GM21723 (cell line): ENCODE measurements around the gene TAOK1.

ENCODE experiments used
- ATAC-seq: cut with Tn5 transposase; IDR thresholded peaks from one replicate; pipeline ENCODE4 v1.9.1; 2021; ENCODE audit warnings: mild to moderate bottlenecking, moderate library complexity; ENCODE audit not compliant: unreplicated experiment

Gene TAOK1

GRCh38 chr17:29376667-29377270 is 13.4 kb upstream of the TAOK1 start:
- no peak for ATAC-seq

GRCh38 chr17:29378500-29378899 is 11.7 kb upstream of the TAOK1 start:
- no peak for ATAC-seq

- no peak for ATAC-seq
These were observed 10.8 kb upstream of the TAOK1 start for GRCh38 chr17:29379084-29379991.

GRCh38 chr17:29383686-29384085 is 6.5 kb upstream of the TAOK1 start:
- ATAC-seq: no peak

- ATAC-seq: no peak
These were observed 5.3 kb upstream of the TAOK1 start for GRCh38 chr17:29384901-29385300.

GRCh38 chr17:29386760-29387159 is 3.4 kb upstream of the TAOK1 start:
- ATAC-seq: no peak

GRCh38 chr17:29388937-29389336 is 1.2 kb upstream of the TAOK1 start:
- no peak for ATAC-seq

GRCh38 chr17:29390851-29391631 is 878 bp downstream of the TAOK1 start:
- ATAC-seq: peak; percentile 15

GRCh38 chr17:29393436-29393835 is 3.3 kb downstream of the TAOK1 start:
- ATAC-seq: no peak

- ATAC-seq: no peak
These were observed 4.6 kb downstream of the TAOK1 start for GRCh38 chr17:29394761-29395160.

GRCh38 chr17:29396066-29396465 is 5.9 kb downstream of the TAOK1 start:
- no peak for ATAC-seq

- no peak for ATAC-seq
These were observed 9.5 kb downstream of the TAOK1 start for GRCh38 chr17:29399634-29400033.

GRCh38 chr17:29400818-29401217 is 10.7 kb downstream of the TAOK1 start:
- ATAC-seq: no peak

- ATAC-seq: no peak
These were observed 11.1 kb downstream of the TAOK1 start for GRCh38 chr17:29401258-29401657.

GRCh38 chr17:29407856-29408255 is 17.7 kb downstream of the TAOK1 start:
- no peak for ATAC-seq

- ATAC-seq: no peak
These were observed 19.8 kb downstream of the TAOK1 start for GRCh38 chr17:29409963-29410362.

GRCh38 chr17:29412780-29413565 is 22.8 kb downstream of the TAOK1 start:
- no peak for ATAC-seq

- no peak for ATAC-seq
These were observed 30.0 kb downstream of the TAOK1 start for GRCh38 chr17:29420128-29420527.

- no peak for ATAC-seq
These were observed 40.1 kb downstream of the TAOK1 start for GRCh38 chr17:29430275-29430674.

- ATAC-seq: no peak
These were observed 43.4 kb downstream of the TAOK1 start for GRCh38 chr17:29433541-29433940.

GRCh38 chr17:29434550-29434949 is 44.4 kb downstream of the TAOK1 start:
- ATAC-seq: no peak
